IMR-90 (cell line): ENCODE data around the gene TK2. TPM values are rescaled to one million over a fixed set of nuclear protein-coding genes. Genes with fewer than 3 reads are reported as not detected.
A peak's percentile ranks its signal among the peaks of the same experiment; 100 is the strongest.

Source experiments
- ATAC-seq: fragments of 200-7000 bp; cut with Tn5 transposase; 2 replicates; pipeline ENCODE4 v1.9.1; 2020; ENCODE audit warnings: low read depth, mild to moderate bottlenecking, moderate library complexity
- BruUV-seq: library from RNA; stranded (reverse); fragments of 400-500 nt; replicated peaks from 2 replicates; lab custom pipeline; 2021; lab: Mats Ljungman, UMichigan
- CTCF ChIA-PET: fragments of 300-600 bp; formaldehyde crosslinking; extraction: SDS; loops from one replicate; lab custom pipeline; 2021; ENCODE audit warnings: antibody characterized with exemption; lab: Yijun Ruan, JAX
- POLR2A ChIA-PET: fragments of 300-600 bp; sonication (Branson Sonifier 250); formaldehyde crosslinking; loops from one replicate; lab custom pipeline; 2022; ENCODE audit warnings: antibody characterized with exemption; ENCODE audit not compliant: unreplicated experiment; lab: Charles Lee
- DNase-seq: peaks from one replicate; pipeline ENCODE4 v3.0.0; 2013
- H2AFZ ChIP-seq: replicated peaks from 2 replicates; pipeline ENCODE3; 2013; ENCODE audit warnings: low read length, mild to moderate bottlenecking; ENCODE audit not compliant: poor library complexity
- H2AK5ac ChIP-seq: 2 replicates; pipeline ENCODE4 v1.6.1; 2013; ENCODE audit warnings: low read depth, low read length, inconsistent platforms
- H2AK9ac ChIP-seq: replicated peaks from 2 replicates; pipeline ENCODE3; 2013; ENCODE audit warnings: mild to moderate bottlenecking, low read depth, low read length, moderate library complexity; ENCODE audit not compliant: poor library complexity
- H2BK120ac ChIP-seq: 2 replicates; pipeline ENCODE4 v1.6.1; 2013; ENCODE audit warnings: low read depth, low read length, inconsistent platforms
- H2BK15ac ChIP-seq: 3 replicates; pipeline ENCODE4 v1.6.1; 2013; ENCODE audit warnings: low read depth, low read length, inconsistent platforms
- H2BK20ac ChIP-seq: 2 replicates; pipeline ENCODE4 v1.6.1; 2013; ENCODE audit warnings: low read depth, mild to moderate bottlenecking, inconsistent platforms, low read length, moderate library complexity
- H2BK5ac ChIP-seq: 2 replicates; pipeline ENCODE4 v1.6.1; 2013; ENCODE audit warnings: mild to moderate bottlenecking, low read depth, low read length, inconsistent platforms; ENCODE audit not compliant: poor library complexity, severe bottlenecking
- H3K14ac ChIP-seq: replicated peaks from 2 replicates; pipeline ENCODE4 v1.6.1; 2013; ENCODE audit warnings: low read depth, low read length, inconsistent platforms
- H3K18ac ChIP-seq: 2 replicates; pipeline ENCODE4 v1.6.1; 2013; ENCODE audit warnings: low read depth, low read length, control low read depth
- H3K23ac ChIP-seq: 2 replicates; pipeline ENCODE4 v1.6.1; 2013; ENCODE audit warnings: low read depth, low read length, inconsistent platforms
- H3K27ac ChIP-seq: 2 replicates; pipeline ENCODE4 v1.5.1; 2013; ENCODE audit warnings: mild to moderate bottlenecking, control low read depth, low read length; ENCODE audit not compliant: insufficient read depth
- H3K27me3 ChIP-seq: 2 replicates; pipeline ENCODE4 v1.6.1; 2013; ENCODE audit warnings: low read length; ENCODE audit not compliant: control insufficient read depth, insufficient read depth
- H3K36me3 ChIP-seq: 2 replicates; pipeline ENCODE4 v1.6.1; 2013; ENCODE audit warnings: low read length, mixed read lengths; ENCODE audit not compliant: control insufficient read depth, insufficient read depth
- H3K4ac ChIP-seq: 2 replicates; pipeline ENCODE4 v1.6.1; 2013; ENCODE audit warnings: low read depth, low read length, inconsistent platforms
- H3K4me1 ChIP-seq: 2 replicates; pipeline ENCODE4 v1.6.1; 2013; ENCODE audit warnings: low read length, mixed read lengths; ENCODE audit not compliant: control insufficient read depth, insufficient read depth
- H3K4me2 ChIP-seq: 2 replicates; pipeline ENCODE4 v1.6.1; 2013; ENCODE audit warnings: low read depth, mild to moderate bottlenecking, control low read depth, low read length, moderate library complexity
- H3K4me3 ChIP-seq: 2 replicates; pipeline ENCODE4 v1.5.1; 2013; ENCODE audit warnings: low read depth, mild to moderate bottlenecking, control low read depth, low read length, moderate library complexity; ENCODE audit not compliant: insufficient read depth
- H3K56ac ChIP-seq: 2 replicates; pipeline ENCODE4 v1.6.1; 2013; ENCODE audit warnings: low read length, inconsistent platforms; ENCODE audit not compliant: insufficient read depth; ENCODE audit errors: extremely low read depth
- H3K79me1 ChIP-seq, 2 experiments: 2 replicates each; pipeline ENCODE4 v1.6.1; 2013; ENCODE audit warnings: low read length in 2 of 2, inconsistent platforms in 1 of 2, low read depth in 1 of 2
- H3K9ac ChIP-seq: 2 replicates; pipeline ENCODE4 v1.6.1; 2013; ENCODE audit warnings: low read depth, low read length, control low read depth
- H3K9me1 ChIP-seq: 2 replicates; pipeline ENCODE4 v1.6.1; 2013; ENCODE audit warnings: low read length, inconsistent platforms; ENCODE audit not compliant: insufficient read depth
- H3K9me3 ChIP-seq: 2 replicates; pipeline ENCODE4 v1.6.1; 2013; ENCODE audit warnings: low read length; ENCODE audit not compliant: control insufficient read depth, insufficient read depth
- H4K20me1 ChIP-seq: 2 replicates; pipeline ENCODE4 v1.6.1; 2013; ENCODE audit warnings: low read length, inconsistent platforms; ENCODE audit not compliant: insufficient read depth
- H4K5ac ChIP-seq: 2 replicates; pipeline ENCODE4 v1.6.1; 2013; ENCODE audit warnings: mild to moderate bottlenecking, low read depth, low read length, control low read depth
- H4K8ac ChIP-seq, 2 experiments: 2 replicates each; pipeline ENCODE4 v1.6.1; 2013; ENCODE audit warnings: low read depth in 2 of 2, low read length in 2 of 2, control low read depth in 1 of 2, inconsistent platforms in 1 of 2
- H4K91ac ChIP-seq: 2 replicates; pipeline ENCODE4 v1.6.1; 2013; ENCODE audit warnings: low read depth, low read length, inconsistent platforms; ENCODE audit not compliant: insufficient read depth
- CHD1 ChIP-seq: IDR thresholded peaks from 2 replicates; pipeline ENCODE4 v1.6.1; 2012; ENCODE audit warnings: low read depth, low read length, improper control_type of control experiment
- NFE2L2 ChIP-seq: fragments of 150-350 bp; IDR thresholded peaks from 2 replicates; pipeline ENCODE4 v1.6.1; 2016; ENCODE audit warnings: low read depth, mild to moderate bottlenecking, low read length
- RAD21 ChIP-seq: IDR thresholded peaks from 2 replicates; pipeline ENCODE4 v1.6.1; 2012; ENCODE audit warnings: low read length, improper control_type of control experiment
- WGBS, 2 experiments: methylation state at CpG; one replicate each; pipeline versions ENCODE4 v1.1.5 to v1.1.7; 2013; ENCODE audit warnings: missing lambda C conversion rate in 2 of 2; ENCODE audit not compliant: insufficient read length in 1 of 2; ENCODE audit errors: extremely low coverage in 2 of 2; 5-methylcytosine and 5-hydroxymethylcytosine counted together
- dilution Hi-C: fragments of 300-500 bp; cut with HindIII; formaldehyde crosslinking; loops from one replicate; pipeline ENCODE4 v1.14.3; 2018; ENCODE audit warnings: low sequenced_read_pairs; ENCODE audit not compliant: unreplicated experiment
- in situ Hi-C: fragments of 300-500 bp; cut with MboI; formaldehyde crosslinking; loops from 3 replicates; pipeline ENCODE4 v1.14.3; 2019; ENCODE audit warnings: low sequenced_read_pairs, inconsistent platforms, mixed read lengths
- intact Hi-C: fragments of 100-400 bp; cut with micrococcal nuclease; formaldehyde crosslinking; loops from 2 replicates; pipeline ENCODE4 v1.10.0; 2022
- polyA plus RNA-seq, 3 experiments: library from polyadenylated mRNA; depleted of rRNA; stranded (reverse); fragments of >200 nt; gene quantifications; 2 replicates each; pipeline ENCODE4 v1.2.3, GENCODE V29; 2012; ENCODE audit warnings: low replicate concordance in 1 of 3
- total RNA-seq: library from RNA; depleted of rRNA; stranded (reverse); fragments of >200 nt; gene quantifications from 2 replicates; pipeline ENCODE4 v1.2.3, GENCODE V29; 2012

TK2 gene
- total and polyA plus RNA-seq, 2 of the 4 experiments (the other 2 are of a cell fraction): 14.7 to 16.5 TPM

DNA sequence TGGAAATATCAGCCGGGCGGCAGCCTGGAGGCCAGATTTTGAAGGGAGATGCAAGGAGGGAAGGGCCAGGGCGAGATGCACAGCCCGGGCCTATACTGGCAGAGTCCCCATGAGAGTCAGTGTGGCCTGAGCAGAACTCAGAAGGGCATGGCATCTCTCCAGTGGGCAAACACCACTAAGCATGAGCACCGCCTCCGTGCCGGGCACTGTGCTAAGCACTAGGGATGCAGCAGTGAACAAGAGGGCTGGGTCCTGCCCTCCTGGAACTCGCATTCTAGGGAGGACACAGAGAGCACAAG lies 33.5 kb downstream of the TK2 start:
- peak overlapping the region; percentile 94 for H4K91ac ChIP-seq
- TF ChIP-seq CHD1: no peak
- no peak for TF ChIP-seq RAD21
- no peak for TF ChIP-seq NFE2L2
- H3K56ac ChIP-seq: peak overlapping the region; percentile 46
- BruUV-seq: no TSS peak
- H2AK5ac ChIP-seq: peak overlapping the region; percentile 98
- peak overlapping the region; percentile 86 for H2BK5ac ChIP-seq
- H3K14ac ChIP-seq: peak overlapping the region; percentile 87
- H3K27ac ChIP-seq: peak overlapping the region; percentile 86
- in situ Hi-C loops (no loop called here), intact Hi-C loops (loop anchor here (1.0 kb wide), 1 partner anchor 110 kb away; no protein-coding TSS in a partner anchor), dilution Hi-C loops (no loop called here)
- peak overlapping the region; percentile 97 for H2BK120ac ChIP-seq
- no peaks in the 10 kb centered on the region for H3K9me3 ChIP-seq
- ATAC-seq (peak; percentile 30; the same call in 1 of the 2 replicates), DNase-seq (no peak)
- WGBS, 2 experiments: 48% methylated on average over 4 of the region's 8 CpGs; no CpG with 5 or more reads in 1 of the 2 experiments
- H3K79me1 ChIP-seq: peaks cover 3 to 46% of the 10 kb centered on the region in 2 experiments; a peak in 3 of 4 replicates
- no peaks in the 10 kb centered on the region for H3K27me3 ChIP-seq
- H3K9me1 ChIP-seq: peaks cover 48% of the 10 kb centered on the region
- peak overlapping the region; percentile 69 for H4K5ac ChIP-seq
- peaks cover 2% of the 10 kb centered on the region; the same call in 1 of the 2 replicates for H3K36me3 ChIP-seq
- H3K4me1 ChIP-seq: peaks cover 35% of the 10 kb centered on the region
- H4K8ac ChIP-seq: peak overlapping the region; percentile 17 to 91; a peak in 3 of 4 replicates
- peak overlapping the region; percentile 73 for H3K18ac ChIP-seq
- peaks cover 2% of the 10 kb centered on the region; the same call in 1 of the 2 replicates for H4K20me1 ChIP-seq
- no peak overlapping the region for H3K4me3 ChIP-seq
- H3K4ac ChIP-seq: peak overlapping the region; percentile 95
- peak overlapping the region; percentile 88 for H2AFZ ChIP-seq
- POLR2A ChIA-PET: no interaction called here
- peak overlapping the region; percentile 89 for H2BK20ac ChIP-seq
- peak overlapping the region; percentile 86; the same call in 1 of the 2 replicates for H3K23ac ChIP-seq
- H2AK9ac ChIP-seq: peak overlapping the region; percentile 97
- H2BK15ac ChIP-seq: peak overlapping the region; percentile 68; the same call in 2 of the 3 replicates
- H3K9ac ChIP-seq: peak overlapping the region; percentile 36
- CTCF ChIA-PET: interaction anchor here (1.1 to 1.5 kb wide), 4 partner anchors 28 to 159 kb away, joined by 3 to 5 read pairs (median 4); no protein-coding TSS in a partner anchor
- H3K4me2 ChIP-seq: peak overlapping the region; percentile 40
